ENCODE measurements around the gene SMIM12. TPM values are rescaled to one million over a fixed set of nuclear protein-coding genes. Genes with fewer than 3 reads are reported as not detected.
"Not testable (repeated sequence)": the region's sequence is repeated elsewhere in the genome, so short reads cannot be mapped to it uniquely, and the experiment has no call there.

Gene SMIM12
- total and polyA plus RNA-seq, 3 donors from 2014 or later, result 25.8 to 52.3 (median 27.1) TPM

DNA sequence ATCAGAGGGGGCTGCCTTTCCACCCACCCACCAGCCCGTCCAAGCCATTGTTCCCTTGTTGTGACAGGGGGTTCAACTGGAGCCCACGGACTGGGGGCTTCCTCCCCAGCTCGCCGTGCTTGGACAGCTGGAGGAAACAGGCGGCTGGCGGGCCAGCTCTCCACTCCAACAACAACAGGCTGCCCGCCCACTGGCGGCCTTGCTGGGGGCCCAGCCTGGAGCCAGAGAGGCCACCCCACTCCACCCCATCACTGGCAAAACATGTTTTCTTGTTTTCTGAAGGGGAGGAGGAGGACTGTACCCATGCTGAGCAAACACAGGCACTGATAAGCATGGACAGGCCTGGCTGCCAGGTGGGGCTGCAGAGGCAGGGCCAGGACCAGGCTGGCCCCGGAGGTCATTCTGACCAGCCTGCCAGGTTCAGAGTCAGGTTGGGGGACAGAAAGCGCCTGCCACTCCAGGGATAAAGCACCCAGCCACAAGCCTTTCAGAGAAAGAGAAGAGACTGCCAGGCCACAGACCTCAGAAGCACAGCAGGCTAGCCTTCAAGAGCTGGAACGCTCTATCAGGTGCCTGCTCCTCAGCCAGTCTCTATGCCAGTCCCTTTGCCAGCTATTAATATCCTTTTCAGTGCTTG is 34.0 kb downstream of the SMIM12 start:
- Histone ChIP-seq H3K27ac (no peak overlapping the region), H3K27me3 (no peaks in the 10 kb centered on the region), H3K4me1 (peaks cover 8% of the 10 kb centered on the region), H3K9me3 (no peaks in the 10 kb centered on the region), H3K4me3 (no peak overlapping the region), H3K36me3 (ENCODE audit: low read depth, missing control alignments) (no peaks in the 10 kb centered on the region)
- TF ChIP-seq, protein P1, sequence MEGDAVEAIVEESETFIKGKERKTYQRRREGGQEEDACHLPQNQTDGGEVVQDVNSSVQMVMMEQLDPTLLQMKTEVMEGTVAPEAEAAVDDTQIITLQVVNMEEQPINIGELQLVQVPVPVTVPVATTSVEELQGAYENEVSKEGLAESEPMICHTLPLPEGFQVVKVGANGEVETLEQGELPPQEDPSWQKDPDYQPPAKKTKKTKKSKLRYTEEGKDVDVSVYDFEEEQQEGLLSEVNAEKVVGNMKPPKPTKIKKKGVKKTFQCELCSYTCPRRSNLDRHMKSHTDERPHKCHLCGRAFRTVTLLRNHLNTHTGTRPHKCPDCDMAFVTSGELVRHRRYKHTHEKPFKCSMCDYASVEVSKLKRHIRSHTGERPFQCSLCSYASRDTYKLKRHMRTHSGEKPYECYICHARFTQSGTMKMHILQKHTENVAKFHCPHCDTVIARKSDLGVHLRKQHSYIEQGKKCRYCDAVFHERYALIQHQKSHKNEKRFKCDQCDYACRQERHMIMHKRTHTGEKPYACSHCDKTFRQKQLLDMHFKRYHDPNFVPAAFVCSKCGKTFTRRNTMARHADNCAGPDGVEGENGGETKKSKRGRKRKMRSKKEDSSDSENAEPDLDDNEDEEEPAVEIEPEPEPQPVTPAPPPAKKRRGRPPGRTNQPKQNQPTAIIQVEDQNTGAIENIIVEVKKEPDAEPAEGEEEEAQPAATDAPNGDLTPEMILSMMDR (IDR thresholded peaks at IDR 0.05), result no peak
- TF ChIP-seq POLR2A (IDR thresholded peaks at IDR 0.05), result no peak
- DNase-seq, result no peak
- WGBS, 2 donors, result 60 to 63% methylated on average over 6 to 10 of the region's 11 CpGs
- intact Hi-C loops (cut with DNase I; ENCODE audit: low total_unique reads), result no loop called here

DNA sequence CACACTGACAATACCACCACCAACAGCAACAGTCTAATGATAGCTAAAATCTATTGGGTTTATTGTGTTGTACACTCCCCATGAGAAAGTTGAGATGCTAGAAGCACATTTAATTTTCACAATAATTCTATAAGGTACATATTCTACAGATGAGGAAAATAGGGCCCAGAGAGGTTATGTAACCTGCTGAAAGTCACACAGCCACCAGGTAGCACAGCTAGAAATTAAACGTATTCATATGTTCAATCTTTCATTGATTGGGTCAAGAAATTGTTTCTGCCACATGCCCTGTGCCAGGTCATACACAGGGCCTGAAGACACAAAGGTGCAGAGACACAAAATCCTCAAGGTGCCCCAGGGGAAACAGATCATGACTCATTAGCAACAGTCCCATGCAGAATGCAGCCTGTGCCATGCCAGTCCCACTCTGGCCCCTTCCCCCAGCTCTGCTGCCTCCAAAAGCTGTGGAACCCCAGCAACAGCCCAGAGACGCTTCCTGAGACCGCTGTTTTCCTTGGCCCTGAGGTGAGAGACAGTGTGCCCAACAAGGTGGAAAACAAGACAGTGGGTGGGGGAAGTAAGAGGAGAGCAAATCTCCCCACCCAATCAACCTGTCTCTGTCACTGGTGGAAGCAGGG is 34.6 kb downstream of the SMIM12 start:
- intact Hi-C loops (cut with DNase I; ENCODE audit: low total_unique reads), result no loop called here
- no peak overlapping the region for H3K27ac ChIP-seq
- no peaks in the 10 kb centered on the region for H3K9me3 ChIP-seq
- WGBS, 2 donors, result 88 to 95% methylated on average over 1 to 3 of the region's 3 CpGs
- no peak overlapping the region for H3K4me3 ChIP-seq
- DNase-seq, result no peak
- TF ChIP-seq POLR2A (IDR thresholded peaks at IDR 0.05), result no peak
- TF ChIP-seq, protein P1 (IDR thresholded peaks at IDR 0.05), result no peak
- H3K36me3 ChIP-seq (ENCODE audit: low read depth, missing control alignments), result no peaks in the 10 kb centered on the region
- H3K4me1 ChIP-seq, result peaks cover 8% of the 10 kb centered on the region
- H3K27me3 ChIP-seq, result no peaks in the 10 kb centered on the region

DNA sequence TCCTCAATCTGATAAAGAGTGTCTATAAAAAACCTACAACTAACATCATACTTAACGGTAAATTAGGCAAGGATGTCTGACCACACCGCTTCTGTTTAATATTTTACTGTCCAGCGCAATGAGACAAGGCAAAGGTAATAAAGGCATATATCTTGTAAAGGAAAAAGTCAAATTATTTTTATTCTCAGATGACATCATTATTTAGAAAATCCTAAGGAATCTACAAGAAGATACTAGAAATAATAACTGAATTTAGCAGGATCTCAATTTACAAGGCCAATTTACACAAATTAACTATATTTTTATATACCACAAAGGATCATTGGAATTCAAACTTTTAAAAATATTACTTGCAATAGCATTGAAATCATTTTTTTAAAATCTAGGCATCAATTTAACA is 37.3 kb downstream of the SMIM12 start:
- intact Hi-C loops (cut with DNase I; ENCODE audit: low total_unique reads), result no loop called here
- 90 to 92% methylated on average over 3 of the region's 3 CpGs for WGBS, 2 donors
- DNase-seq, result no peak
- H3K36me3 ChIP-seq (ENCODE audit: low read depth, missing control alignments), result no peaks in the 10 kb centered on the region
- H3K9me3 ChIP-seq, result no peaks in the 10 kb centered on the region
- H3K27ac ChIP-seq, result no peak overlapping the region
- no peak for TF ChIP-seq POLR2A (IDR thresholded peaks at IDR 0.05)
- TF ChIP-seq, protein P1 (IDR thresholded peaks at IDR 0.05), result no peak
- H3K27me3 ChIP-seq, result no peaks in the 10 kb centered on the region
- peaks cover 8% of the 10 kb centered on the region for H3K4me1 ChIP-seq
- H3K4me3 ChIP-seq, result no peak overlapping the region

DNA sequence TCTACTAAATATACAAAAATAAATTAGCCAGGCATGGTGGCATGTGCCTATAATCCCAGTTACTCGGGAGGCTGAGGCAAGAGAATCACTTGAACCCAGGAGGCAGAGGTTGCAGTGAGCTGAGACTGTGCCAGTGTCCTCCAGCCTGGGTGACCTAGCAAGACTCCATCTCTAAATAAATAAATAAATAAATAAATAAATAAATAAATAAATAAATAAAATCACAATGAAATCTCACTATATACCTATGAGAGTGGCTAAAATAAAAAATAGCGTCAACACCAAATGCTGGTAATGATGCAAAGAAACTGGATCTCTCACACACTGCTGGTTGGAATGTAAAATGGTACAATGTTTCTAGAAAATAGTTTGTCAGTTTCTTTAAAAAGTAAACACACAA is 40.7 kb downstream of the SMIM12 start:
- H3K36me3 ChIP-seq (ENCODE audit: low read depth, missing control alignments); H3K9me3 ChIP-seq; H3K27ac ChIP-seq; H3K27me3 ChIP-seq; intact Hi-C loops (cut with DNase I; ENCODE audit: low total_unique reads); H3K4me3 ChIP-seq; DNase-seq; H3K4me1 ChIP-seq: not testable (repeated sequence)
- 82 to 95% methylated on average over 2 of the region's 2 CpGs for WGBS, 2 donors

DNA sequence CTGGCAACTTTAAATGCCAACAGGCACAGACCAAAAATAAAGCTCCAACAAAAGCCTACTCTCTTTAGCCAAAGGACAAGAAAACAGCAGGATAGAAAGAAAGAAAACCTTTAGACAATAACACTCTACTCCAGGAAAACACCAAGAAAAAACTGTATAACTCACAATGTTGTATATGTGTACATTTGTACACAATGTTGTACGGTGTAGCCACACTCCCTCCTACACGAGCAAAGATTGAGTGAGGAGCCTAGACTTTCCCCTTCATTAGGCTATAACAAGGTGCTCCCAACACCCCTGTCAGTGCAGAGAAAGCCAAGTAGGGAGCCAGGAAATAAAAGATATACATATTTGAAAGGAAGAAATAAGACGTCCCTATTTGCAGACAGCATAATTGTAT is 42.8 kb downstream of the SMIM12 start:
- Histone ChIP-seq H3K36me3 (ENCODE audit: low read depth, missing control alignments) (no peaks in the 10 kb centered on the region), H3K4me1 (no peaks in the 10 kb centered on the region), H3K27me3 (no peaks in the 10 kb centered on the region), H3K4me3 (no peak overlapping the region), H3K27ac (no peak overlapping the region), H3K9me3 (no peaks in the 10 kb centered on the region)
- intact Hi-C loops (cut with DNase I; ENCODE audit: low total_unique reads), result no loop called here
- TF ChIP-seq, protein P1 (IDR thresholded peaks at IDR 0.05), result no peak
- TF ChIP-seq POLR2A (IDR thresholded peaks at IDR 0.05), result no peak
- 73% methylated on average over 3 of the region's 3 CpGs for WGBS, 2 donors
- no peak for DNase-seq
